GM21717 (cell line): ENCODE results near the gene DEPDC4.
"Not testable (repeated sequence)": the region's sequence is repeated elsewhere in the genome, so short reads cannot be mapped to it uniquely, and the experiment has no call there.

Experiments used
- ATAC-seq: cut with Tn5 transposase; IDR thresholded peaks from one replicate; pipeline ENCODE4 v1.9.1; 2021; ENCODE audit warnings: mild to moderate bottlenecking, moderate library complexity; ENCODE audit not compliant: unreplicated experiment

DEPDC4 gene

DNA sequence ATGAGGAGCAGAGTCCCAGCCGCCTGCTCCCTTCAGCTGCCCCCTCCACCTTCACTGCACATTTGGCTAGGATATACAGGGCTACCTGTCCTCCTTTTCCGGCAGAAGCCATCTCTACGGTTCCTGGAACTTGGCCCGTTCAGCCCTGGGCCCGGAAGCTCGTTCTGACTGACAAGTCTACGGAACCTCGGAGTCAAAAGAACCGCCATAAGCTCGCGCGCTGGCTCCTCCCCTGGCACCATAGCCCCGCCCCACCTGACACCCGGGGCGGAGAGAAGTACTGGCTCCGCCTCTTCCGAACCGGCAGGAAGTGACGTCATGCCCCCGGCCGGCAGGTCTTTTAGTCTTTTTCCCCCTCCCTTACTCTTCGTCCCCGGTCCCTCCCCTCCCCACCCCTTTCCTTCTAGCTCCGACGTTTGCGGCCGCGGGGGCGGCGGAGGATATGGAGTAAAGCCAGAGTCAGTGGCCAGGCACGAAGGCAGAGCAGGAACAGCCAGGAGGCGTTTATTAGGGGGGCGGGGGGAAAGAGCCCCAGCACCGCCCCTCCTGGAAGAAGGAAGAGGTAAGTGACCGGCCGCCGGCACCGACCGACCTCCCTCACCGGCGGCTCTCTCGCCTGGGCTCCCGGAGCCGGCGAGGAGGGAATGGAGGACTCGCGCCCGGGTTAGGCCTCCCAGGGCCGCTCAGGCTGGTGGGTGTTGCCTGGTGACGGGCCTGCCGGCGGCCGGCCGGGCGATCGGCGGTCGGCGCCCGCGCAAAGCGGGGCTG, at the start of gene DEPDC4, which contains the start of gene SCYL2:
DEPDC4 (minus strand) TSS at position 245 of the 768 bp plus-strand sequence; CDS start at position 242, 3 bp downstream.
SCYL2 (plus strand) TSS at position 343 of the 768 bp plus-strand sequence. CDS start 15,794 bp downstream, outside the sequence.
- peak; percentile 91 for ATAC-seq

GRCh38 chr12:100311317-100311716, 44.4 kb upstream of the DEPDC4 start:
- no peak for ATAC-seq

GRCh38 chr12:100308138-100308537, 41.3 kb upstream of the DEPDC4 start:
- ATAC-seq: not testable (repeated sequence)

DNA sequence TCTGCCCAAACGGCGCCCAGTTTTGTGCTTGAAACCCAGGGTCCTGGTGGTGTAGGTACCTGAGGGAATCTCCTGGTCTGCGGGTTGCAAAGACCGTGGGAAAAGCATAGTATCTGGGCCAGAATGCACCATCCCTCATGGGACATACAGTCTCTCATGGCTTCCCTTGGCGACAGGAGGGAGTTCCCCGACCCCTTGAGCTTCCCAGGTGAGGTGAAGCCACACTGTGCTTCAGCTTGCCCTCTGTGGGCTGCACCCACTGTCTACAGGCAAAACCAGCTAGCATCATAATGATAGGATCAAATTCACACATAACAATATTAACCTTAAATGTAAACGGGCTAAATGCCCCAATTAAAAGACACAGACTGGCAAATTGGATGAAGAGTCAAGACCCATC, 37.5 kb upstream of the DEPDC4 start:
- not testable (repeated sequence) for ATAC-seq

GRCh38 chr12:100303831-100304230, 37.0 kb upstream of the DEPDC4 start:
- no peak for ATAC-seq

DNA sequence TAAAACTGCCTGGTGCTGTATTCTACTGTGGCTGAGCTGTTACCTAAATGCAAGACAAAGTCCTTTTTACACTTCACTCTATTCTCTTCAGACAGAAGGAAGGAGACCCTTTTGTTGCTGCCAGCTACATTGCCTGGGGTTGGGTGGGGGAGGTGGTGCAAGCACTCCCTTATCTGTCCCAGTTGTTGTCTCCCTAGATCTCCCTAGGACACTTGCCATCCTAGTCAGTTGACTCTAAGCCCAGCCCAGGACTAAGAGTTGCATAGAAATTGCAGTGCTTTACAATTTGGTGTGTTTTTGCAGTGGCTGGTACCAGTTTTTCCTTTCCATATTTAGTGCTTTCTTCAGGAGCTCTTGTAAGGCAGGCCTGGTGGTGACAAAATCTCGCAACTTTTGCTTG, 35.2 kb upstream of the DEPDC4 start:
- no peak for ATAC-seq

DNA sequence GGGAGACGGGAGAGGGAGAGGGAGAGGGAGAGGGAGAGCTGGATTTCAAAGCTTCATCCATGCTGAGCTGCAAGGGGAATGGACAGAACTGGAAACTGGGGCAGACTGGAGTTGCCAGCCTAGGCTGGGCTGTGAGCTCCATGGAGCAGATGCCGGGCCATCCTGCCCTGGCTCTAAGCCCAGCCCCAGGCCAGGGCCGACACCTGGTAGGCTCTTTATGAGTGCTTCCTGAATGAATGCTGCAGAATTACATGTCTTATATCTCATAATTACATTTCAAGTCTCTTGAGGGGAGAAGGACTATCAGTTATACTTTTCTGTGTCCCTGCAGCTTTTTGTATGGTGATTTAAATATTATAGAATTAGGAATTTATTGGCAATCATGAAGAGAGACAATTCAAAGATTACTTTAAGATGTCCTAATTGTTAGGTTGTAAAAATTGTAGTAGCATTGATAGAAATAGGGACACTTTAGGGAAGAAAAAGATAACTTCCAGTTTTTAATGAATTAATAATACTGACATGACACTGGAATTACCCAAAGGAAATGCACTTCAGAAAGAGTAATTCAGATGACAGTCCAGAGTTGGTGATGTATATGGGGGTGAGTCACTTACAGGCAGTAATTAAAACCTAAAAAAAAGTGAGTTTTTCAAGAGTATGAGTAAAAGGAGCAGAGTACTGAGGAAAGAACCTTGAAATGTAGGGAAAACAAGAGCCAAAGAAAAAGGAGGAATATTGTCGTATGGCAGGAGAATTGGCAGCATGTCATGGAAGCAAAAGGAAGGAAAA, 29.1 kb upstream of the DEPDC4 start:
- ATAC-seq: no peak

- not testable (repeated sequence) for ATAC-seq
Observed at GRCh38 chr12:100294366-100294765, 27.5 kb upstream of the DEPDC4 start.

GRCh38 chr12:100293017-100293416, 26.1 kb upstream of the DEPDC4 start:
- ATAC-seq: no peak

- ATAC-seq: no peak
Observed at GRCh38 chr12:100290016-100290415, 23.1 kb upstream of the DEPDC4 start.

DNA sequence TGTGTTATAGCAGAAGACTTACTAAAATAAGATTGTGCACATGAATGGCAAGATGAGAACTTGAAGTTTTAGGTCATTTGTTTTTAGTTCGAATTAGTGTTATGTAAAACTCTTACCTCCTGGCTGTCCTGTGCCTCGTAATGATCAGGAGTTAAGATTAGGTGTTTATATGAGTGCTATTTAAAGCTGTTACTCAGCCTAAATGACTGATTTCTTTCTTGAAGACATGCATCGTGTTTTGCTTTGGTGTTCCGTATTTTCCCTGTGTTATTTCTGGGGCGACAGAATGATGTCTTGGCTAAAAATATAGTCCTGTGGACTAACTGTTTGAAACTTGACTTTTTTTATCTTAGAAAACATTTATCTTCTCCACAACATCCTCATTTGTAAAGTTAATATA, 22.2 kb upstream of the DEPDC4 start:
- ATAC-seq: no peak

DNA sequence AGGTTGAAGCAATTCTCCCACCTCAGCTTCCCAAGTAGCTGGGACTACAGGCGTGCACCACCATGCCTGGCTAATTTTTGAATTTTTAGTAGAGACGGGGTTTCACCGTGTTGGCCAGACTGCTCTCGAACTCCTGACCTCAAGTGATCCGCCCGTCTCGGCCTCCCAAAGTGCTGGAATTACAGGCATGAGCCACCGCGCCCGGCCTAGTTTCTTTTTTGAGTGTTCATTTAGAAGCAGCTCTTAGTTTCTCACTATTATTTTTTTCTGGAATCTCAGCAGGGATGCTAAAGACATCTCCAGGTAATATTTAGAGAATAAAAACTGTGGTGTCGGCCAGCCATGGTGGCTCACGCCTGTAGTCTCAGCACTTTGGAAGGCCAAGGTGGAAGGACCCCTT, 17.7 kb upstream of the DEPDC4 start:
- ATAC-seq: not testable (repeated sequence)

GRCh38 chr12:100279607-100280244, 12.8 kb upstream of the DEPDC4 start:
- no peak for ATAC-seq

DNA sequence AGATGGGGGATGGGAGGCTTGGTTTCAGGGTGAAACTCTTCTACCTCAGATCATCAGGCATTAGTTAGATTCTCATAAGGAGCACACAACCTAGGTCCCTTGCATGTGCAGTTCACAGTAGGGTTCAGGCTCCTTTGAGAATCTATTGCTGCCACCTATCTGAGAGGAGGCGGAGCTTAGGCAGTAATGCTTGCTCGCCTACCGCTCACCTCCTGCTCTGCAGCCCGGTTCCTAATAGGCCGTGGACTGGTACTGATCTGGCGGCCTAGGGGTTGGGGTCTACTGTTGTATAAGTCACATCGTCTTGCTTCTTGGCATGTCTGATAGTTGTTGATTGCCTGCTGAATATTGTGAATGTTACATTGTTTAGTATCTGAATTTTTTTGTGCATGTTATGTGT, 12.3 kb upstream of the DEPDC4 start:
- no peak for ATAC-seq

GRCh38 chr12:100274291-100274690, 7.4 kb upstream of the DEPDC4 start:
- no peak for ATAC-seq

DNA sequence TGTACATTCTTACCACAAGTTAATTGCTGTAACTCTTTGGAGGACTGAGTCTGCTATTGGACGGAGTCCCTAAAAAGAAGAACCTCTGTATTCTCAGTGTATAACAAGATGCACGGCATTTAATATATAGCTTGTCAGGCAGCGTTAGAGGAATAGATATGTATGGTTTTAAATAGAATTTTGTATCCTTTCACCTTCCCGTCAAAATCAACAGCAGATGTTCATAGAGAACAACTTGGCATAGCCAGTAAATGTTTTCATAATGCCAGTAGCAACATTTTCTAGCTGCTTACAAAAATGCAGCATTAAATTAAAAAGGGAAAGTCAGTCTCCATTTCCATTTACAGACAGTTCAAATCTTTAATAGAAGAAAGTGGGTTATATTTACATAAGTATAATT, 6.9 kb upstream of the DEPDC4 start:
- no peak for ATAC-seq

- ATAC-seq: no peak
Observed at GRCh38 chr12:100268835-100269564, 2.1 kb upstream of the DEPDC4 start.

DNA sequence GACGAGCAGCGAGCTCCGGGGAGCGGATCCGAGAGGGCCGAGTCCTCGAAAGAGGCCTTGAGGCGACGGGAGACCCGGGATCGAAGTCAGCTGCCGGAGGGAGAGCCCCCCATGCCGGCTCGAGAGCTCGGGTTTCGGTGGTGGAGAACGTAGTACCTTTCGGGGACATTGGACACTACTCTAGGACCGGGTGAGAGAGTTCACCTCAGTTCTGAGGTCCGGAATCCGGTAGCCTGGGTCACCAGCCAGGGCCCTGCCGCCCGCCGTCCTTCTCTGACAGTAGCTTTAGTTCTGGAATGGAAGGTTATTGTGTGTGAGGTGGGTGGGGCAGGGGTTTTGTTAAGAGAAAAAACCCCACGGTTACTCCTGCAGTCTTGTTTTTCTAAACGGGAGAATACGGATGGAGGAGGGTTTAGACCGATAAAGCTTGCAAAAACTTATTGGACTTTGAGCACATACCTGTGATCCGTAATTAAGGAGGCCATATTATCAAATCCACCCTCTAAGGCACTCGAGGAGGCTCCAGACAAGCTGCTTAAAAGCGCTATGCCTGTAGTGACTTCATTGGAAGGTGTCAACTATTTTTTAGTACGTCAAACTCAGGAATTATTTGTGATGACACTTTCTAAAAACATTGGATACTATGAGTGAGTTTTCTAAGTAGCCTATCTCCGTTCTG, 863 bp upstream of the DEPDC4 start:
- peak; percentile 4 for ATAC-seq

GRCh38 chr12:100266585-100266834, 369 bp downstream of the DEPDC4 start:
- ATAC-seq: peak; percentile 92

GRCh38 chr12:100265732-100266584, 921 bp downstream of the DEPDC4 start:
- ATAC-seq: peak; percentile 15
